Activated CD4-positive, alpha-beta T cell treated with anti-CD3 and anti-CD28 coated beads for 36 hours (primary cell): ENCODE data around the gene GLB1L. TPM values are rescaled to one million over a fixed set of nuclear protein-coding genes. Genes with fewer than 3 reads are reported as not detected.
"Not testable (repeated sequence)": the region's sequence is repeated elsewhere in the genome, so short reads cannot be mapped to it uniquely, and the experiment has no call there.

Source experiments
- ATAC-seq: fragments of 200-7000 bp; cut with Tn5 transposase; one replicate; pipeline ENCODE4 v1.10.0; 2021; ENCODE audit warnings: mild to moderate bottlenecking, moderate library complexity
- CTCF ChIA-PET: fragments of 350-600 bp; sonication (Branson Sonifier 250); formaldehyde crosslinking; loops from one replicate; lab custom pipeline; 2021; ENCODE audit warnings: antibody characterized with exemption; lab: Charles Lee
- POLR2A ChIA-PET: fragments of 350-600 bp; sonication (Branson Sonifier 250); formaldehyde crosslinking; loops from one replicate; lab custom pipeline; 2021; ENCODE audit warnings: antibody characterized with exemption, inconsistent platforms; lab: Charles Lee
- DNase-seq: peaks from one replicate; pipeline ENCODE4 v3.0.0-alpha.2; 2020
- H3K27ac Mint-ChIP-seq: one replicate; pipeline ENCODE4 v1.8.0; 2021; ENCODE audit warnings: mixed read lengths
- H3K27me3 Mint-ChIP-seq: one replicate; pipeline ENCODE4 v1.8.0; 2021; ENCODE audit warnings: mixed read lengths
- H3K36me3 Mint-ChIP-seq: one replicate; pipeline ENCODE4 v1.8.0; 2021; ENCODE audit warnings: low read depth, mixed read lengths
- H3K4me1 Mint-ChIP-seq: one replicate; pipeline ENCODE4 v1.8.0; 2021; ENCODE audit warnings: mixed read lengths
- H3K4me3 Mint-ChIP-seq: one replicate; pipeline ENCODE4 v1.8.0; 2021; ENCODE audit warnings: mild to moderate bottlenecking, moderate library complexity, mixed read lengths
- H3K9me3 Mint-ChIP-seq: one replicate; pipeline ENCODE4 v1.8.0; 2021; ENCODE audit warnings: low read depth, mixed read lengths
- intact Hi-C, 2 experiments: fragments of 100-400 bp; cut with DNase I in 1 of 2; cut with micrococcal nuclease in 1 of 2; formaldehyde crosslinking; loops; one replicate each; pipeline versions ENCODE4 v1.14.2 to v1.15.1; 2022 to 2024; cut with DNase I, micrococcal nuclease
- total RNA-seq, 2 experiments: library from RNA; stranded (reverse); gene quantifications; one replicate each; pipeline ENCODE4 v1.2.3, GENCODE V29; 2021

The GLB1L gene
- total RNA-seq, 2 experiments from 2014 or later: 2.7 to 4.2 TPM

DNA sequence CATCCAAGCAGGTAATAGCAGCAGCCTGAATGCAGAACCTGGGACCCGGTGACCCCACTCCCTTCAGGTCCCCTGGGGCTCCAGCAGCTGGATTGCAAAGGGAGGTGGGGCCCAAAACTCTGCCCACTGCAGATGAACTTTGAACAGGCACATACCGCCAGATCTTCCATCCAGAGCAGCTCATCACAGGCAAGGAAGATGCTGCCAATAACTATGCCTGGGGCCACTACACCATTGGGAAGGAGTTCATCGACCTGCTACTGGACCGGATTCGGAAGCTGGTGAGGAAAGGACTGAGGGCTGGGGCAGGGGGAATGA lies 24.8 kb upstream of the GLB1L start:
- CTCF ChIA-PET: no interaction called here
- Mint-ChIP-seq H3K4me1 (no peaks in the 10 kb centered on the region), H3K9me3 (no peaks in the 10 kb centered on the region), H3K36me3 (no peaks in the 10 kb centered on the region), H3K4me3 (no peak overlapping the region), H3K27ac (no peak overlapping the region), H3K27me3 (no peaks in the 10 kb centered on the region)
- intact Hi-C loops: no loop called here
- ATAC-seq (no peak), DNase-seq (no peak)
- POLR2A ChIA-PET: no interaction called here

DNA sequence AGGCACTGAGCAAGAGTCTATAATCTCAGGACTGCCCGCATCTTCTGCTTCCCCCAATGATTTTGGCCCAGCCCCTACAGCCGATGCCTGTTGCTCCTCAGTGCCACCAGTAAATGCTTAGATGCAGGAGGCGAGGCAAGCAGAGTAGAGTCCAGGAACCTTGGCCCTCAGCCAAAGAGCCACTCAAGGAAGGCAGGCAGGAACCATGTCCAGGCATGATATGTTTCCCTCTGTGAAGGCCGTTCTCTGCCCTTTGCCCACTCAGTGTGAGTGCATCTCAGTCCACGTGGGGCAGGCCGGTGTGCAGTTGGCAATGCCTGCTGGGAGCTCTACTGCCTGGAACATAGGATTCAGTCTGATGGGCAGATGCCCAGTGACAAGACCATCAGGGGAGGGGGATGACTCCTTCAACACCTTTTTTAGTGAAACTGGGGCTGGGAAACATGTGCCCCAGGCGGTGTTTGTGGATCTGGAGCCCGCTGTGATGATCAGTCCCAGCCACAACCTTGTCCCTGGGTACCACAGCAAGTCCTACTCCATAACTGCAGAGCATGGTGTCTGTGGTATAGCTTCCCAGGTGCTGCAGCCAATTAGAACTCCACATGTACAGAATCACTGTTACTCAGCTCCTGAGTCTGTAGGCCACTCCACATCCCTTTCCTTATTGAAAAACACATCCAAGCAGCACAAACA lies 24.3 kb upstream of the GLB1L start:
- Mint-ChIP-seq H3K4me3 (no peak overlapping the region), H3K36me3 (no peaks in the 10 kb centered on the region), H3K27ac (no peak overlapping the region), H3K4me1 (no peaks in the 10 kb centered on the region), H3K9me3 (no peaks in the 10 kb centered on the region), H3K27me3 (no peaks in the 10 kb centered on the region)
- POLR2A ChIA-PET: no interaction called here
- intact Hi-C loops: no loop called here
- DNase-seq (no peak), ATAC-seq (no peak)
- CTCF ChIA-PET: no interaction called here

DNA sequence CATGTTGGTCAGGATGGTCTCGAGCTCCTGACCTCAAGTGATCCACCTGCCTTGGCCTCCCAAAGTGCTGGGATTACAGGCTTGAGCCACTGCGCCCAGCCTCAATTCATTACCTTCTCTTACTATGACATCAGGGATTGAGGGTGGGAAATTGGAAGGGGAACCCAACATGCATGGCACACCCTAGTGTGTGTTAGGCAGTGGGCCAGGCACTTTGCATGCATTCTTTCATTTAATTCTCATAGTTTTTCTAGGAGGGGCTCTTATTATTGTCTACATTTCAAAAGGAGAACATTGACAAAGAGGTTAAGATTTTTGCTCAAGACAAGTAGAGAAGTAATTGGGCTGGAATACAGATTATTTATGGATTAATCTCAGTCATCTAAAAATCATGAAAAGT lies 23.1 kb upstream of the GLB1L start:
- Mint-ChIP-seq H3K4me1 (no peaks in the 10 kb centered on the region), H3K9me3 (no peaks in the 10 kb centered on the region), H3K27me3 (no peaks in the 10 kb centered on the region), H3K4me3 (no peak overlapping the region), H3K36me3 (no peaks in the 10 kb centered on the region), H3K27ac (no peak overlapping the region)
- ChIA-PET CTCF (interaction anchor here (0.6 kb wide), 1 partner anchor 50 kb away, joined by 3 read pairs; no protein-coding TSS in a partner anchor), POLR2A (no interaction called here)
- DNase-seq (no peak), ATAC-seq (no peak)
- intact Hi-C loops: no loop called here

DNA sequence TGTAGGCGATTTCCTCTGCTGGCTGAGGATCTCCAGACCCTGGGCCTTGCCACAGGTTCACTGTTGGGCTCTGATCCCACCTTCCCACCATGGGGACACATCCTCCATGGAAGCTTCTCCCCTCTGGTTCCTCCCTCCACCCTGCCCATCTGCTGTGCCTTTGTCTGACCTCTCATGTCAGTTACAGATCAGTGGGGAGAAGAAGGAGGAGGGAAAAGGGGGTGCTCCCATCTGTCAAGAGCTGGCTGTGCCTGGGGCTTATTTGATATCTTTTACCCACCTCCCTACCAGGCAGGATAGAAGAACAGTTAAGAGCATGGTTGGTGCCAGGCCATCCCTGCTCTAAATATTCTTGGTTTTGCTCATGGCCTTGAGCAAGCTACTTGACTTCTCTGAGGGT lies 21.6 kb upstream of the GLB1L start:
- H3K27me3 Mint-ChIP-seq: peaks cover 2% of the 10 kb centered on the region

DNA sequence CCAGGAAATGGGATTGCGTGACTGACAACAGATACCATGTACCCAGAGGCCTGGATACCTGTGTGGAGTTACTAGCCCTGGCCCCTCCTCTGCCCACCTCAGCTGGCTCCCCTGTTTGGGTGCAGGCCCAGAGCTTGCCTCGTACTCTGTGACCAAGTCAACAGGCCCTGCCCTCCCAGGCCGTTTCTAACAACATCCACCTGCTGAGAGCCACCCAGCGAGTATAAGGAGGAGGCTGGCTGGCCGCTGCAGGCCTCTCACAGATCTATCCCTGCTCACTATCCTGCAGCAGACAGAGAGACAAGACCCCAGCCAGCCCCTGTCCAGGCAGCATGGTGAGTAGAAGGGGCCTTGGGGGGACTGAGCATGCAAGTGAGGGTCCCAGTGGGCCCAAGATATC lies 21.0 kb upstream of the GLB1L start:
- Mint-ChIP-seq H3K4me1 (no peaks in the 10 kb centered on the region), H3K4me3 (no peak overlapping the region), H3K36me3 (no peaks in the 10 kb centered on the region), H3K9me3 (no peaks in the 10 kb centered on the region), H3K27me3 (peaks cover 2% of the 10 kb centered on the region), H3K27ac (no peak overlapping the region)
- ChIA-PET CTCF (interaction anchor here (0.6 to 1.3 kb wide), 5 partner anchors 11 to 1675 kb away, joined by 3 to 5 read pairs (median 3); no protein-coding TSS in a partner anchor), POLR2A (interaction anchor here (0.6 kb wide), 1 partner anchor 36 kb away, joined by 3 read pairs; no protein-coding TSS in a partner anchor)
- intact Hi-C loops: no loop called here
- no peak for ATAC-seq
- no peak for DNase-seq

More for the DNA sequence above, 21.6 kb upstream of the GLB1L start:
- H3K36me3 Mint-ChIP-seq: no peaks in the 10 kb centered on the region
- ATAC-seq (no peak), DNase-seq (no peak)
- no peaks in the 10 kb centered on the region for H3K9me3 Mint-ChIP-seq
- CTCF ChIA-PET: interaction anchor here (0.7 kb wide), 1 partner anchor 19 kb away, joined by 3 read pairs; no protein-coding TSS in a partner anchor
- intact Hi-C loops: no loop called here
- no peak overlapping the region for H3K27ac Mint-ChIP-seq
- H3K4me1 Mint-ChIP-seq: no peaks in the 10 kb centered on the region
- POLR2A ChIA-PET: interaction anchor here (0.6 kb wide), 1 partner anchor 14 kb away, joined by 3 read pairs; the partner anchor contains the start of gene TUBA4B
- H3K4me3 Mint-ChIP-seq: no peak overlapping the region

DNA sequence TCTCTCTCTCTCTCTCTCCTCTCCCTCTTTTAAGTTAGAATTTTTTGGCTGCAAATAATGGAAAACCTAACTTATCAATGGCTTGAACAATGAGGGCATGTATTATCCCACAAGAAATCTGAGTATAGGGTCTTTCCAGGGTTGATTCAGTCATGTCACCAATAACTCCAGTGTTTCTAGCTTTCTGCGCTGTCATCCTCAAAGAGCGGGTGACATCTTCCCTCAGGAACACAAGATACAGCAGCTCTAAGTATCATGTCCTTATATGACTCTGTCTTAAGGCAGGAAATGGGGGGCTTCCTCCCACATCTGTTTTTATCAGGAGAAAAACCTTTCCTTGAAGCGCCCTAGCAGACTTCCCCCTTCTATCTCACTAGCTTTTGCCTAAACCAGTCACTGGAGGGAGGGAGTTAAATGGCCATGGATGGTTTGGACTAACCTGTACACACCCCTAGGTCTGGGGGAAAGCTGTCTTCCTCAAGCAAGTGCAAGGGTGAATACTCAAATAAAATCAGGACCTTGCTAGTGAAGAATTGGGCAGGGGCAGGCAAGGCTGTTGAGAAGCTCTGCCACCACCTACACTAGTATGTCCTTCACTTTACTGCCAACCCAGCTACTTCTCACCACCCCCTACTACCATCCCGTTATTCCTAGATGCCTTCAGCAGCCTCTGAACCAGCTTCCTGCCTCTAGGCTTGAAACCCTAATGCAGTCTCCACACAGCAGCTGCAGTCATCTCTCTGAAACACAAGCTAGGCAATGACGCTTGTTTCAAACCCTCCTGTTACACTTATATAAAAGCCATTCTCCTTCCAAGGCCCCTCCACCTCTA lies 16.0 kb upstream of the GLB1L start:
- intact Hi-C loops: no loop called here
- Mint-ChIP-seq H3K4me3 (no peak overlapping the region), H3K27me3 (peaks cover 2% of the 10 kb centered on the region), H3K27ac (no peak overlapping the region), H3K4me1 (peaks cover 2% of the 10 kb centered on the region), H3K9me3 (no peaks in the 10 kb centered on the region), H3K36me3 (no peaks in the 10 kb centered on the region)
- ChIA-PET CTCF (interaction anchor here (0.7 to 4.0 kb wide), 5 partner anchors 14 to 354 kb away, joined by 3 to 34 read pairs (median 8); partner anchors contain the start of genes DNAJB2, GLB1L and STK16), POLR2A (no interaction called here)
- DNase-seq (no peak), ATAC-seq (no peak)

DNA sequence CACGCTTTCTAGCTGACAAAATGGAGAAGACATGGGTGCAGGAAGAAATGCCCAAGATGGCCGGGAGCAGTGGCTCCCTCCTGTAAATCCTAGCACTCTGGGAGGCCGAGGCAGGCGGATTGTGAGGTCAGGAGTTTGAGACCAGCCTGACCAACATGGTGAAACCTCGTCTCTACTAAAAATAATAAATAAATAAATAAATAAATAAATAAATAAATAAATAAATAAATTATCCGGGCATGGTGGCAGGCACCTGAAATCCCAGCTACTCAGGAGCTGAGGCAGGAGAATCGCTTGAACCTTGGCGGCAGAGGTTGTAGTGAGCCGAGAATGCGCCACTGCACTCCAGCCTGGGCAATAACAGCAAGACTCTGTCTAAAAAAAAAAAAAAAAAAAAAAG lies 13.7 kb upstream of the GLB1L start:
- CTCF ChIA-PET: interaction anchor here (0.7 to 1.9 kb wide), 5 partner anchors 18 to 100 kb away, joined by 4 to 9 read pairs (median 6); no protein-coding TSS in a partner anchor
- not testable (repeated sequence) for H3K36me3 Mint-ChIP-seq, H3K9me3 Mint-ChIP-seq, DNase-seq, H3K4me3 Mint-ChIP-seq, H3K27ac Mint-ChIP-seq, ATAC-seq, H3K27me3 Mint-ChIP-seq
- POLR2A ChIA-PET: interaction anchor here (0.6 kb wide), 1 partner anchor 86 kb away, joined by 4 read pairs; no protein-coding TSS in a partner anchor
- peaks cover 16% of the 10 kb centered on the region for H3K4me1 Mint-ChIP-seq
- intact Hi-C loops: loop anchor here in 1 of 2 experiments (10.0 kb wide), 1 partner anchor 286 kb away; the partner anchor contains the start of genes CHPF and TMEM198

DNA sequence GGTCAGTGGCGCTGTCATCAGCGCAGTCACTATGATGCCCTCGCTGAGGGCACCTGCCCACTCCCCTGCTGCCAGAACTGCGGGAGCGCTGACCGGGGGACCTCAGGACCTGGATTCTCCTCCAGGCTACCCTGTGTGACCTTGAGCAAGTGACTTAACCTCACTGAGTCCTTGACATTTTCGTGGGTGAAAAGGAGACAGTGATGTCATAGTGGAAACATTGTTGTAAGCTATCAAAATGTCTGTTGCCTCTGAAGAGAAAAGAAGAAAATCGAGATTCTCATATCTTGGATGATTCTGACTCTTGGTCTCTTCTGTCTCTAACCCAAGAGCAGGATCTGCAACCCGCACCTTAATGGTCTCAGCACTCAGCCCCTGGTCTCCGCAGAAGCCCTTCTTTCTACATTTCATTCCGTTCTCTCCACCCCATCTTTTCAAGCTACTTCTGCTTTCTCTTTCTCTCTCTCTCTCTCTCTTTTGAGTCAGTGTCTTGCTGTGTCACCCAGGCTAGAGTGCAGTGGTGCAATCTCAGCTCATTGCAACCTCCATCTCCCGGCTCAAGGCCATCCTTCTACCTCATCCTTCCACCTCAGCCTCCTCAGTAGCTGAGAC lies 9.5 kb upstream of the GLB1L start:
- CTCF ChIA-PET: interaction anchor here (0.5 to 6.2 kb wide), 14 partner anchors 10 to 294 kb away, joined by 3 to 68 read pairs (median 6); partner anchors contain the start of genes ANKZF1, ATG9A, CNPPD1 and CRYBA2
- H3K36me3 Mint-ChIP-seq: peaks cover 32% of the 10 kb centered on the region
- peak overlapping the region; percentile 89 for H3K4me3 Mint-ChIP-seq
- intact Hi-C loops: loop anchor here (1.0 to 10.0 kb wide), 6 partner anchors 9 to 686 kb away; partner anchors contain the start of genes ANKZF1 (in 1 of the 2), ATG9A (in 1 of the 2), CHPF (in 1 of the 2) and CNOT9 (in 1 of the 2)
- H3K4me1 Mint-ChIP-seq: peaks cover 46% of the 10 kb centered on the region
- peak; percentile 52 for ATAC-seq
- peak; percentile 72 for DNase-seq
- no peaks in the 10 kb centered on the region for H3K9me3 Mint-ChIP-seq
- H3K27ac Mint-ChIP-seq: peak overlapping the region; percentile 90
- no peaks in the 10 kb centered on the region for H3K27me3 Mint-ChIP-seq
- POLR2A ChIA-PET: interaction anchor here (0.6 to 4.5 kb wide), 11 partner anchors 9 to 1035 kb away, joined by 3 to 33 read pairs (median 5); partner anchors contain the start of genes ANKZF1, ATG9A, CNPPD1 and DNAJB2

DNA sequence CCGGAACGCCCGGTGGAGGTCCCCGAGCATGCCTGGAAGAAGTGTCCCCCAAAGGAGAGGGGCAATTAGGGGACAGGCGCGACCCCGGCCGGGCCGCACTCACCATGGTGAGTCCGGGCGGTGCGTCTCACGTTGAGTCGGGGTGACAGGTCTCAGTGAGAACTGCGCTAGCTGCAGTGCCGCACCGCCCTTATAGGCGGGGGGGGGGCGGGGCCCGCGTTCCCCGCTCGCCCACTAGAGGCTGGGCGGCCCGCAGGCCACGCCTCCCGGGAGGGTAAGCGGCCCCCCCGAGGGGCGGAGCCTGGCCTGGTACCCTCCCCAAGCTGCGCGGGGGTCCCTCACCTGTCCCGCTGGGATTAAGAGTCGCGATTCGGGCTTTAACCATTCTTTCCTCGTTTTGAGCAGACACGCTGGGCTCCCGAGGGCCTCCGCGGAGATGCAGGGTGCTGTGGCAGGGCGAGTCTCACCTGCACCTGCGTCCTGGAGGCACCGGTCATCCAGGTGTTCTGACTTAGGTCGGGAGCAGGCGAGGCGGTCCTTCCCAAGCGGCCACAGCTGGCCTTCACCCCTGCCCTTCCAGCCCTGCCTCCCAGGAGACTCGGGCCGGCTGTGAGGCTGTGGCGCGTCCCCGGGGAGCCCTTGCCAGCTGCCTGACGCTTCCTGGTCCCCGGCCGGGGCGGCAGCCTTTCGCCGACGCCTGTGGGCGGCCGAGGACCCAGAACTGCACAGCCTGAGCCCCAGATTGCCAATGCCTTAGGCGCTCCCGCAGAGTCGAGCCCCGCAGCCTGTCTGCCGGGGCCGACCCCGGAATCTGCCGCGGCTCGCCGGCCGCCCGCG lies 8.7 kb upstream of the GLB1L start, which contains the start of gene TUBA4A:
Gene TUBA4A, minus strand, starts transcription at position 166 of the 837 bp plus-strand sequence. Its CDS starts 60 bp downstream, at position 106.
- ATAC-seq (peak; percentile 63), DNase-seq (peak; percentile 94)
- Mint-ChIP-seq H3K9me3 (no peaks in the 10 kb centered on the region), H3K36me3 (peaks cover 39% of the 10 kb centered on the region), H3K27ac (peak within 1 kb of the TSS; percentile 93), H3K4me3 (peak within 1 kb of the TSS; percentile 89), H3K27me3 (no peaks in the 10 kb centered on the region), H3K4me1 (peaks cover 54% of the 10 kb centered on the region)
- ChIA-PET POLR2A (interaction anchor here (0.5 to 4.5 kb wide), 13 partner anchors 9 to 258 kb away, joined by 3 to 33 read pairs (median 5); partner anchors contain the start of genes ANKZF1, ATG9A, CNPPD1 and DNAJB2), CTCF (interaction anchor here (0.5 to 6.2 kb wide), 13 partner anchors 9 to 133 kb away, joined by 3 to 68 read pairs (median 7); partner anchors contain the start of genes ANKZF1, ATG9A, CNPPD1 and DNAJB2)
- intact Hi-C loops: loop anchor here (1.0 to 10.0 kb wide), 14 partner anchors 9 to 686 kb away; partner anchors contain the start of genes ANKZF1 (in 2 of the 2), ATG9A (in 2 of the 2), DNAJB2 (in 2 of the 2) and NHEJ1 (in 2 of the 2)
